ENCODE data around the gene NCAM1. TPM values are rescaled to one million over a fixed set of nuclear protein-coding genes. Genes with fewer than 3 reads are reported as not detected.

NCAM1 gene
- total and polyA plus RNA-seq, 9 of the 15 experiments (the other 6 are each of a cell fraction or from before 2014, with no cell fraction given) = 0.09 to 0.23 TPM; not detected in 7

DNA sequence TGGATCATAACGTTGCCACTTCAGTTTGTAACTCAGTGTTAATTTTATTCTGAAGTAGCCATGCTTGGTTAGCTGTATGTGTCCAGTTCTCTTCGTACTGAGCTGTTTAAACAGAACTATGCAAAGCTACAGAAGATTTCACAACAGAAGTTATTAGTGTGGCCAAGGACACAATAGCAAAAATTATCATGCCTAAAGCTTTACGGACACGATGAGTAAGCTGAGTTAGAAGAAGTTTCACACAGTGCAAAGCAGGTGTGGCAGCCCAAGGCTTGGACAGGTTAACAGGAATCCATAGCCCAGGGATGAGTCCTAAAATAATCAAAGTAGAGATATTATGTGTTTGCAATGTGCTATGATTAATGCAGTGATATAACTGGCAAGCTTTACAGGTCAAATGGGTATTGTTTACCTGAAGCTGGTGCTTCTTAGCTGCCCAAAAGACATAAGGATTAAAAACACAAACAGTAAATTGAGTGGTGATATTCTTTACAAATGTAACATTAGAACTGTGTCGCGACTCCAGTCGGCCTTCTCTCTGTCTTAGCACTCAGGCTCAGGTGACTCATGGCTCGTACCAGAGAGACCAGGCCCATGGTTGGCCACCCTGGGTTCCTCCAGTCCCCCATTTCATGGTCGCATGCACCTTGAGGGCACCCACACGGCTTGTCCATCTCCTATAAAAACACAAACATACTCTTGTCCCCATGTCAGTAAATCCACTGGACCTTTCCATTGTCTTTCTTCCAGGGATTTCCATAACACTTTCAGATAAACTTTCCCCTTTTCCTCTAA is 35.5 kb upstream of the NCAM1 start:
- no peaks in the 10 kb centered on the region for H4K20me1 ChIP-seq (replicated peaks; ENCODE audit: control insufficient read depth, insufficient read depth, low read length)
- H3K9me1 ChIP-seq (ENCODE audit: control insufficient read depth, insufficient read depth, low read length) = no peaks in the 10 kb centered on the region
- H3K4me3 ChIP-seq = no peak overlapping the region
- intact Hi-C loops (cut with micrococcal nuclease) = no loop called here
- H3K27ac ChIP-seq (ENCODE audit: extremely low read depth, low read depth, low read length) = no peak overlapping the region
- BruUV-seq (replicated peaks) = no TSS peak
- TF ChIP-seq MAFK (IDR thresholded peaks at IDR 0.05; ENCODE audit: low read length) (no peak), ZNF586 (CRISPR knock-in tag; conservative IDR thresholded peaks at IDR 0.05) (no peak), GATA2 (CRISPR knock-in tag; IDR thresholded peaks at IDR 0.05) (no peak), FOXK1 (CRISPR knock-in tag; IDR thresholded peaks at IDR 0.05; ENCODE audit: borderline replicate concordance) (no peak), ZNF384 (IDR thresholded peaks at IDR 0.05; ENCODE audit: low read depth, low read length) (no peak), SIRT6 (IDR thresholded peaks at IDR 0.05; ENCODE audit: low read depth, low read length) (no peak), PCBP2 (IDR thresholded peaks at IDR 0.05; ENCODE audit: low read depth, low read length, poor library complexity, severe bottlenecking) (no peak), EP300 (IDR thresholded peaks at IDR 0.05; ENCODE audit: low read length) (no peak), CHD4 (IDR thresholded peaks at IDR 0.05; ENCODE audit: insufficient read depth, insufficient replicate concordance, low read depth, low read length, poor library complexity, severe bottlenecking) (no peak)
- no peak overlapping the region for H3K4me2 ChIP-seq (ENCODE audit: insufficient read depth, low read length)
- POLR2A ChIA-PET = no interaction called here
- no peaks in the 10 kb centered on the region for H3K79me2 ChIP-seq (ENCODE audit: control insufficient read depth, insufficient read depth, low read length)
- H3K9ac ChIP-seq (ENCODE audit: insufficient read depth in 1 of 2, low read depth in 2 of 2, low read length in 2 of 2) = no peak overlapping the region
- FAIRE-seq (no peak), ATAC-seq (no peak), DNase-seq (ENCODE audit: extremely low read depth in 1 of 4, low spot score in 3 of 4) (no peak)
- WGBS (ENCODE audit: insufficient coverage, low coverage, missing lambda C conversion rate) = 0% methylated on average over 10 of the region's 10 CpGs
- CTCF ChIA-PET (ENCODE audit: low intra/inter-chr PET ratio) = no interaction called here
- H3K4me1 ChIP-seq (replicated peaks in 1 of 2; ENCODE audit: control insufficient read depth in 2 of 2, insufficient read depth in 2 of 2, low read length in 2 of 2) = no peaks in the 10 kb centered on the region
- peaks cover 0 to 2% of the 10 kb centered on the region in 2 experiments; a peak in 1 of 5 replicates for H3K27me3 ChIP-seq (ENCODE audit: control insufficient read depth in 2 of 2, insufficient read depth in 2 of 2, low read length in 2 of 2)
- H2AFZ ChIP-seq (ENCODE audit: low read depth, low read length) = no peak overlapping the region
- in situ Hi-C loops (cut with MboI) = loop anchor here (10.0 kb wide), 1 partner anchor 1009 kb away; no protein-coding TSS in a partner anchor
- H3K36me3 ChIP-seq (ENCODE audit: control insufficient read depth, insufficient read depth, low read length) = no peaks in the 10 kb centered on the region
- no peaks in the 10 kb centered on the region for H3K9me3 ChIP-seq (replicated peaks; ENCODE audit: control insufficient read depth, insufficient read depth, low read depth, low read length)

Measured in K562 (cell line).